Parathyroid adenoma (tissue), 2 donors: ENCODE data around the gene ZC3H13.
A peak's percentile ranks its signal among the peaks of the same experiment; 100 is the strongest.

ENCODE experiments used
- H2AFZ ChIP-seq: fragments of 300-600 bp; sonication (generic); one replicate; pipeline ENCODE4 v1.7.0; 2017; ENCODE audit warnings: antibody characterized with exemption, mild to moderate bottlenecking
- H3K27ac ChIP-seq: fragments of 300-600 bp; sonication (generic); one replicate; pipeline ENCODE4 v1.7.0; 2017
- H3K27me3 ChIP-seq: fragments of 300-600 bp; sonication (generic); one replicate; pipeline ENCODE4 v1.7.0; 2017; ENCODE audit warnings: low read length; ENCODE audit not compliant: control insufficient read depth, insufficient read depth
- H3K36me3 ChIP-seq: fragments of 300-600 bp; sonication (generic); one replicate; pipeline ENCODE4 v1.7.0; 2017; ENCODE audit warnings: low read length; ENCODE audit not compliant: control insufficient read depth, insufficient read depth
- H3K4me1 ChIP-seq: fragments of 300-600 bp; sonication (generic); one replicate; pipeline ENCODE4 v1.7.0; 2017; ENCODE audit warnings: control low read depth
- H3K4me2 ChIP-seq: fragments of 300-600 bp; sonication (generic); one replicate; pipeline ENCODE4 v1.7.0; 2017; ENCODE audit warnings: low read length
- H3K4me3 ChIP-seq: fragments of 300-600 bp; sonication (generic); one replicate; pipeline ENCODE4 v1.7.0; 2017; ENCODE audit warnings: low read depth, low read length
- H3K79me2 ChIP-seq: fragments of 300-600 bp; sonication (generic); one replicate; pipeline ENCODE4 v1.7.0; 2017; ENCODE audit warnings: control low read depth
- H3K9ac ChIP-seq: fragments of 300-600 bp; sonication (generic); one replicate; pipeline ENCODE4 v1.7.0; 2017; ENCODE audit warnings: mild to moderate bottlenecking
- H3K9me3 ChIP-seq: fragments of 300-600 bp; sonication (generic); one replicate; pipeline ENCODE4 v1.7.0; 2017; ENCODE audit warnings: low read length; ENCODE audit not compliant: control insufficient read depth
- CTCF ChIP-seq: fragments of 300-600 bp; sonication (generic); IDR thresholded peaks from one replicate; pipeline ENCODE4 v1.7.0; 2017; ENCODE audit warnings: antibody characterized with exemption, mild to moderate bottlenecking
- donor health status: primary hyperparathyroidism.

Gene ZC3H13

GRCh38 chr13:46022481-46022880 is 30.1 kb downstream of the ZC3H13 start:
- Histone ChIP-seq H3K4me1 (peaks cover 5% of the 10 kb centered on the region), H3K79me2 (peaks cover 5% of the 10 kb centered on the region), H3K4me2 (no peak overlapping the region), H3K9ac (no peak overlapping the region), H3K27ac (no peak overlapping the region), H3K27me3 (no peaks in the 10 kb centered on the region), H3K36me3 (no peaks in the 10 kb centered on the region), H2AFZ (no peak overlapping the region), H3K9me3 (no peaks in the 10 kb centered on the region), H3K4me3 (no peak overlapping the region)
- TF ChIP-seq CTCF = no peak

GRCh38 chr13:46016216-46016615 is 36.3 kb downstream of the ZC3H13 start:
- Histone ChIP-seq H3K27me3 (no peaks in the 10 kb centered on the region), H3K9ac (no peak overlapping the region), H3K4me1 (no peaks in the 10 kb centered on the region), H3K9me3 (no peaks in the 10 kb centered on the region), H3K4me3 (no peak overlapping the region), H3K4me2 (no peak overlapping the region), H3K79me2 (no peaks in the 10 kb centered on the region), H3K27ac (no peak overlapping the region), H3K36me3 (no peaks in the 10 kb centered on the region), H2AFZ (no peak overlapping the region)
- no peak for TF ChIP-seq CTCF

GRCh38 chr13:46015366-46015765 is 37.2 kb downstream of the ZC3H13 start:
- H3K79me2 ChIP-seq = no peaks in the 10 kb centered on the region
- no peak overlapping the region for H3K4me3 ChIP-seq
- no peaks in the 10 kb centered on the region for H3K36me3 ChIP-seq
- no peaks in the 10 kb centered on the region for H3K4me1 ChIP-seq
- no peak overlapping the region for H3K9ac ChIP-seq
- H3K9me3 ChIP-seq = no peaks in the 10 kb centered on the region
- no peak overlapping the region for H2AFZ ChIP-seq
- no peak for TF ChIP-seq CTCF
- no peaks in the 10 kb centered on the region for H3K27me3 ChIP-seq
- H3K4me2 ChIP-seq = no peak overlapping the region
- no peak overlapping the region for H3K27ac ChIP-seq

- Histone ChIP-seq H3K27ac (peak overlapping the region; percentile 81), H3K4me2 (no peak overlapping the region), H3K4me3 (no peak overlapping the region), H3K36me3 (no peaks in the 10 kb centered on the region), H3K79me2 (no peaks in the 10 kb centered on the region), H2AFZ (no peak overlapping the region), H3K4me1 (no peaks in the 10 kb centered on the region), H3K9me3 (no peaks in the 10 kb centered on the region), H3K27me3 (no peaks in the 10 kb centered on the region), H3K9ac (no peak overlapping the region)
- TF ChIP-seq CTCF = no peak
These were observed 40.1 kb downstream of the ZC3H13 start for GRCh38 chr13:46012404-46012803.

GRCh38 chr13:46010148-46010547 is 42.4 kb downstream of the ZC3H13 start:
- Histone ChIP-seq H3K27ac (no peak overlapping the region), H3K9ac (no peak overlapping the region), H3K27me3 (no peaks in the 10 kb centered on the region), H3K4me2 (no peak overlapping the region), H3K4me1 (no peaks in the 10 kb centered on the region), H3K9me3 (no peaks in the 10 kb centered on the region), H3K36me3 (no peaks in the 10 kb centered on the region), H3K4me3 (no peak overlapping the region), H3K79me2 (no peaks in the 10 kb centered on the region), H2AFZ (no peak overlapping the region)
- TF ChIP-seq CTCF = no peak
